GM21381 (cell line): ENCODE measurements around the gene C11orf52.
A peak's percentile ranks its signal among the peaks of the same experiment; 100 is the strongest.

Experiments used
- ATAC-seq: cut with Tn5 transposase; IDR thresholded peaks from one replicate; pipeline ENCODE4 v1.9.1; 2021; ENCODE audit warnings: mild to moderate bottlenecking, moderate library complexity; ENCODE audit not compliant: unreplicated experiment

C11orf52 gene

GRCh38 chr11:111937844-111938243 is 19.1 kb downstream of the C11orf52 start:
- ATAC-seq = no peak

GRCh38 chr11:111938687-111939160 is 20.0 kb downstream of the C11orf52 start:
- ATAC-seq = peak; percentile 77

GRCh38 chr11:111939836-111940604 is 21.3 kb downstream of the C11orf52 start:
- ATAC-seq = no peak

GRCh38 chr11:111941963-111942362 is 23.2 kb downstream of the C11orf52 start:
- no peak for ATAC-seq

GRCh38 chr11:111942829-111943228 is 24.1 kb downstream of the C11orf52 start:
- no peak for ATAC-seq

- no peak for ATAC-seq
Observed at GRCh38 chr11:111944139-111944538, 25.4 kb downstream of the C11orf52 start.

- ATAC-seq = no peak
Observed at GRCh38 chr11:111944651-111945051, 25.9 kb downstream of the C11orf52 start.

GRCh38 chr11:111945198-111945597 is 26.5 kb downstream of the C11orf52 start:
- ATAC-seq = no peak

- no peak for ATAC-seq
Observed at GRCh38 chr11:111946499-111946898, 27.8 kb downstream of the C11orf52 start.

- no peak for ATAC-seq
Observed at GRCh38 chr11:111947143-111947542, 28.4 kb downstream of the C11orf52 start.

- no peak for ATAC-seq
Observed at GRCh38 chr11:111949519-111950426, 31.1 kb downstream of the C11orf52 start.

- no peak for ATAC-seq
Observed at GRCh38 chr11:111951565-111951964, 32.9 kb downstream of the C11orf52 start.

GRCh38 chr11:111954154-111954553 is 35.4 kb downstream of the C11orf52 start:
- no peak for ATAC-seq

- ATAC-seq = no peak
Observed at GRCh38 chr11:111957663-111958444, 39.1 kb downstream of the C11orf52 start.

GRCh38 chr11:111960916-111961315 is 42.2 kb downstream of the C11orf52 start:
- no peak for ATAC-seq

- no peak for ATAC-seq
Observed at GRCh38 chr11:111961389-111962300, 42.9 kb downstream of the C11orf52 start.

GRCh38 chr11:111963931-111964340 is 45.2 kb downstream of the C11orf52 start:
- no peak for ATAC-seq

GRCh38 chr11:111966678-111967077 is 48.0 kb downstream of the C11orf52 start:
- no peak for ATAC-seq

GRCh38 chr11:111967649-111968048 is 48.9 kb downstream of the C11orf52 start:
- ATAC-seq = no peak

GRCh38 chr11:111969344-111969743 is 50.6 kb downstream of the C11orf52 start:
- no peak for ATAC-seq
